A549 (cell line): ENCODE measurements around the gene KLHDC1.

Experiments used
- CBX2 ChIP-seq: fragments of 200-600 bp; sonication (generic); IDR thresholded peaks from 2 replicates; pipeline ENCODE4 v1.6.1; 2016; ENCODE audit warnings: low read depth, mild to moderate bottlenecking, borderline replicate concordance
- CEBPB ChIP-seq, 2 experiments: fragments of >200 bp in 1 of 2; sonication (Bioruptor Twin) in 1 of 2; formaldehyde crosslinking in 1 of 2; IDR thresholded peaks; 2 replicates each; pipeline ENCODE4 v1.6.1; 2012 to 2016
- CTCF ChIP-seq: fragments of >200 bp; sonication (Bioruptor Twin); formaldehyde crosslinking; IDR thresholded peaks from 3 replicates; pipeline ENCODE4 v1.5.1; 2016
- HOXA7 ChIP-seq: fragments of 250-450 bp; sonication (Bioruptor Pico); IDR thresholded peaks from 2 replicates; pipeline ENCODE4 v1.5.0; 2020; ENCODE audit warnings: mild to moderate bottlenecking, moderate library complexity
- JUNB ChIP-seq: fragments of >200 bp; sonication (Bioruptor Twin); formaldehyde crosslinking; IDR thresholded peaks from 2 replicates; pipeline ENCODE4 v1.6.1; 2016
- MAFK ChIP-seq: fragments of 450-650 bp; IDR thresholded peaks from 2 replicates; pipeline ENCODE4 v1.6.1; 2014; ENCODE audit not compliant: partially characterized antibody
- MAX ChIP-seq: IDR thresholded peaks from 2 replicates; pipeline ENCODE4 v1.6.1; 2012
- MYC ChIP-seq: IDR thresholded peaks from 2 replicates; pipeline ENCODE4 v1.6.1; 2012; ENCODE audit warnings: mild to moderate bottlenecking, inconsistent platforms, low read length, improper control_type of control experiment, borderline replicate concordance
- POLR2A ChIP-seq: IDR thresholded peaks from 2 replicates; pipeline ENCODE4 v1.6.1; 2012; ENCODE audit warnings: mild to moderate bottlenecking, low read length
- RARB ChIP-seq: fragments of 250-450 bp; sonication (Bioruptor Pico); IDR thresholded peaks from 2 replicates; pipeline ENCODE4 v1.8.0; 2021; ENCODE audit warnings: mild to moderate bottlenecking, moderate library complexity
- ZC3H11A ChIP-seq: fragments of 450-650 bp; IDR thresholded peaks from 2 replicates; pipeline ENCODE4 v1.6.1; 2014; ENCODE audit warnings: antibody characterized with exemption, mild to moderate bottlenecking
- ZFP36 ChIP-seq: fragments of 450-650 bp; IDR thresholded peaks from 2 replicates; pipeline ENCODE4 v1.6.1; 2014; ENCODE audit warnings: borderline replicate concordance; ENCODE audit not compliant: partially characterized antibody
- TF ChIP-seq, protein P1 (sequence below): fragments of 450-650 bp; IDR thresholded peaks from 2 replicates; pipeline ENCODE4 v1.6.1; 2014; ENCODE audit warnings: antibody characterized with exemption
- TF ChIP-seq, protein P2 (sequence below): fragments of 200-600 bp; sonication (generic); IDR thresholded peaks from 2 replicates; pipeline ENCODE4 v1.6.1; 2016; ENCODE audit warnings: antibody characterized with exemption, mild to moderate bottlenecking, moderate library complexity

DNA sequence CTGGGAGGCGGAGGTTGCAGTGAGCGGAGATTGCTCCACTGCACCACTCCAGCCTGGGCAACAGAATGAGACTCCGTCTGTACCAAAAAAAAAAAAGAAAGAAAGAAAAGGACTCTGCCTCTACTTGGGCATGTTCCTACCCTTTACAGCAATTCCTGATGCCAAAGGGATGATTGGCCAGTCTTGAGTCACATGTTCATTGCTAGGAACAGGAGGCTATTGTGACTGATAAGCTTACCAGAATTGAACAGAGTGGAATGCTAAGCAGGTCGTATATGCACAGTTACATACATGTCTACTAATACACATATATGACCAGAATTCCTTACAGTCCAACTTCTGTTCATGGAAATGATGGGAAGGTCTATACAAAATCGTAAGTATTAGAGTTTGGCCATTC is 34.3 kb downstream of the KLHDC1 start:
- TF ChIP-seq ZC3H11A (no peak), ZFP36 (no peak), CTCF (no peak), HOXA7 (CRISPR knock-in tag) (no peak), MAX (no peak), CEBPB (IDR thresholded peaks at IDR 0.05) (no peak), MYC (no peak), CBX2 (no peak), POLR2A (no peak), RARB (CRISPR knock-in tag) (no peak), JUNB (no peak), MAFK (no peak)
- TF ChIP-seq, protein P1, sequence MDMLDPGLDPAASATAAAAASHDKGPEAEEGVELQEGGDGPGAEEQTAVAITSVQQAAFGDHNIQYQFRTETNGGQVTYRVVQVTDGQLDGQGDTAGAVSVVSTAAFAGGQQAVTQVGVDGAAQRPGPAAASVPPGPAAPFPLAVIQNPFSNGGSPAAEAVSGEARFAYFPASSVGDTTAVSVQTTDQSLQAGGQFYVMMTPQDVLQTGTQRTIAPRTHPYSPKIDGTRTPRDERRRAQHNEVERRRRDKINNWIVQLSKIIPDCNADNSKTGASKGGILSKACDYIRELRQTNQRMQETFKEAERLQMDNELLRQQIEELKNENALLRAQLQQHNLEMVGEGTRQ, result no peak
- TF ChIP-seq, protein P2, sequence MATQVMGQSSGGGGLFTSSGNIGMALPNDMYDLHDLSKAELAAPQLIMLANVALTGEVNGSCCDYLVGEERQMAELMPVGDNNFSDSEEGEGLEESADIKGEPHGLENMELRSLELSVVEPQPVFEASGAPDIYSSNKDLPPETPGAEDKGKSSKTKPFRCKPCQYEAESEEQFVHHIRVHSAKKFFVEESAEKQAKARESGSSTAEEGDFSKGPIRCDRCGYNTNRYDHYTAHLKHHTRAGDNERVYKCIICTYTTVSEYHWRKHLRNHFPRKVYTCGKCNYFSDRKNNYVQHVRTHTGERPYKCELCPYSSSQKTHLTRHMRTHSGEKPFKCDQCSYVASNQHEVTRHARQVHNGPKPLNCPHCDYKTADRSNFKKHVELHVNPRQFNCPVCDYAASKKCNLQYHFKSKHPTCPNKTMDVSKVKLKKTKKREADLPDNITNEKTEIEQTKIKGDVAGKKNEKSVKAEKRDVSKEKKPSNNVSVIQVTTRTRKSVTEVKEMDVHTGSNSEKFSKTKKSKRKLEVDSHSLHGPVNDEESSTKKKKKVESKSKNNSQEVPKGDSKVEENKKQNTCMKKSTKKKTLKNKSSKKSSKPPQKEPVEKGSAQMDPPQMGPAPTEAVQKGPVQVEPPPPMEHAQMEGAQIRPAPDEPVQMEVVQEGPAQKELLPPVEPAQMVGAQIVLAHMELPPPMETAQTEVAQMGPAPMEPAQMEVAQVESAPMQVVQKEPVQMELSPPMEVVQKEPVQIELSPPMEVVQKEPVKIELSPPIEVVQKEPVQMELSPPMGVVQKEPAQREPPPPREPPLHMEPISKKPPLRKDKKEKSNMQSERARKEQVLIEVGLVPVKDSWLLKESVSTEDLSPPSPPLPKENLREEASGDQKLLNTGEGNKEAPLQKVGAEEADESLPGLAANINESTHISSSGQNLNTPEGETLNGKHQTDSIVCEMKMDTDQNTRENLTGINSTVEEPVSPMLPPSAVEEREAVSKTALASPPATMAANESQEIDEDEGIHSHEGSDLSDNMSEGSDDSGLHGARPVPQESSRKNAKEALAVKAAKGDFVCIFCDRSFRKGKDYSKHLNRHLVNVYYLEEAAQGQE, result no peak
